DMS 273 (cell line): ENCODE results near the gene CBLN4.

Experiments
- DNase-seq: peaks from one replicate; lab custom pipeline; 2025; ENCODE audit not compliant: unreplicated experiment; lab: John Stamatoyannopoulos, UW

The CBLN4 gene

DNA sequence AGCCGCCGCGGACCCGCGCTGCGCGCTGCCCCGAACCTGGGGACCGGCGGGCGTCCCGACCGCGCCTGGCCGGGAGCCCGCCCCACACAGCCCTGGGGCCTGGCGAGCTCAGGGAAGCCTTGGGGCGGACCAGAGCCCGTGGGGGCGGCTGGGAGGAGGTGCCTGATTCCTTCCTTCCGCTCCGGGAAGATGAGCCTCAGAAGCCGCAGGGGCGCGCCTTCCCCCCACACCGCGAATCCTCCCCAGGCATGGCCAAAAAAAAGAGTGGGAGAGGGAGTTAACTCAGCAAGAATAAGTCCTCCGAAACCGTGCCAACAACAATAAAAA, at the start of gene CBLN4:
Gene CBLN4, minus strand, starts transcription at position 131 of the 327 bp plus-strand sequence. CDS start 1,348 bp downstream, outside the sequence.
- peak; percentile 11 for DNase-seq

DNA sequence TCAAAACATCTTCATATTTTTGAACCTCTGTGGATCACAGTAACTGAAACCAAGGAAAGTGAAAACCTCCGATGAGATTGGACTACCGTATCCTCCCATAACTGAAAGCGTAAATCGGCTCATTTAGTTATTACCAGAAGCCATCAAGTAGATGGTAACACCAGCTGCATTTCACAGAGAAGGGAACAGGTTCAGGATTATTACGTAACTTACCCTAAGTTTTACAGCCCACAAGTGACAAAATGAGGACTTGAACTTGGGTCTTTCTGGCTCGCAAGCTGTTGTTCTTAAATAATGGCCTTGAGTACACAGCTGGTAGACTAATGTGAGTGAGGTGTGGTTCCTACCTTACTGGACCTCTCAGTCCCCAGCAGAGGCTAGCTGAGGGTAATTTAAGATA, 37.9 kb upstream of the CBLN4 start:
- no peak for DNase-seq

DNA sequence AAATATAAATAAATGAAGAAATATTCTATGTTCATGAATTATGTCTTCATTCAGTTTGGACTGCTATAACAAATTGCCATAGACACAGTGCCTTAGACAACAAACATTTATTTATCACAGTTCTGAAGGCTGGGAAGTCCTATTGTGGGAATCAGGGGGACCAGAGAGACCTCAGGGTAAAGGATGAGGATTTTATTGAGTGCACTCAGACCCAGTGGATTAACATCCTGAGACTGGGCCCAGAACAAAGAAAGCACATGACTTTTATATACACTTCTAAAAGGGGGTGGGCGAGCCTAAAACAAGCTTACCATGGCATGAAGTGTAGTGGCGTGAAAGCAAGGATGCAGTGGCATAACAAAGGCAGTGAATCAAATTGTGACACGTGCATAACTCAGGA, 26.9 kb upstream of the CBLN4 start:
- DNase-seq: peak; percentile 9

DNA sequence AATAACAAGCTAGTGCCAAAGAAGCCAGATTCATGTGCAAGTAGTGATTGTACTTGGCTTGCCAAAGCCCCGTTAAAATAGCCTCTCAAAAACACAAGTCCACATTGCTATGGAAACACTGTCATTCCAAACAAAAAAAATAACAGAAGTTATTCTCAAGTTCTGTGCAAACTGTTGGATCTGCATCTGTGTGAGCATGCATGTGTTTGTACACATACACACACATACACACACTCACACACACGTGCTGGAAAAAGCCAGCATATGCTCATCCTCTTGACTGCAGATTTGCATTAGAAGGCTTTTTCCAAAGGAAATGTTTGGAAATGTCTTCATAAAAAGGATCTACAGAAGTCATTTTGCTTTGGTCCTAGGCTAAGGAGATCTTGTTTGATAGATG, 13.4 kb upstream of the CBLN4 start:
- no peak for DNase-seq

DNA sequence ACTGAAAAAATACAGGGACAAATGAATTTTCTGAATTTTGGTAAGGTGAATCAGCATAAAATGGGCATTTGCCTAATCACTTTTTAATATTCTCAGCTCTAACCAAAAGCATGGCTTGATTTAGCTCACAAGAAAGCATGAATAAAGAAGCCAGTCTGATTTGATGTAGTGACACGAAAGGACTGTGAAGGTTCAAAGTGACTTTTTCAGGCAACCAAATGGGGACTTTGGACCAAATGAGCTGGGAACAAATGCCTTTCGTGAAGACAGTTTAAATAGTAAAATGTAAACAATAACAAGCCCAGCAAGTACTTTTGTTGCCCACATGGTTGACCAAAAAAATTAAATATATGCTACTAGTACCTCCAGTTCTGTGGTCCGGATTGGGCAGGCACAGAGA, 12.9 kb upstream of the CBLN4 start:
- no peak for DNase-seq

DNA sequence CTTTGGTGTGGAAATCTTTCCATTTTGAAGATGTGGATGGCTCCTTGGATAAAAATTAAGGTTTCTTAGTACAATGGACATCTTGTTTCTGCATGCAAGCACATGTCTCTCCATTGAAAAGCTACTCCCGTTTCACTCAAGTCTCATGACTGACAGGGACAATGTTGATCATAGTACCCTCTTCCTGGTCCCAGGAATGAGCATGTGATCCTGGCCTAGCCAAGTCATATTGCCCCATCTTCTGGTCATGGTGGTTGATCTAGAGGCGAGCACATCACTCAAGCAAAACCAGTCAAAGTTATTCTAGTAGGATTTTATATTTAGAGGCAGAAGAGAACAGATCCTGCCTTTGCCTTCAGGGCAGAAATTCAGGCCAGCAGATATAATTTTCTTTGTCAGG, 12.2 kb upstream of the CBLN4 start:
- no peak for DNase-seq

DNA sequence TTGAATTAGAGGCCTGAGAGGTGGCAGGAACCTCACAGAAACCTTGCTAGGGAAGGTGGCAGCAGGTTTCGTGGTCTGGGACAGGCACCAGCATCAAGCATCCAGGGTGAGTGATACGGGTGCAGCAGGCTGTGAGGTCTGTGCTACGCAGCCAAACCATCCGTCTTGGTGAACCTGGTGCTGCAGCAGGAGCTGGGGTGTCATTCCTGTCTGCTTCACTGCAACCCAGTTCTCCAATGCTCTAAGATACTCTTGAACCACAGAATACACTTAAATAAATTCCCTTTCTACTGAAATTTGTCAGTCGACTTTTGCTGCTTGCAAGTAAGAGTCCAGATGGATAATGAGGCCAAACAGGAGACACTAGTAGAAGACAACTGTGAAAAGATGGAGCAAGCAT, 9.7 kb upstream of the CBLN4 start:
- no peak for DNase-seq

DNA sequence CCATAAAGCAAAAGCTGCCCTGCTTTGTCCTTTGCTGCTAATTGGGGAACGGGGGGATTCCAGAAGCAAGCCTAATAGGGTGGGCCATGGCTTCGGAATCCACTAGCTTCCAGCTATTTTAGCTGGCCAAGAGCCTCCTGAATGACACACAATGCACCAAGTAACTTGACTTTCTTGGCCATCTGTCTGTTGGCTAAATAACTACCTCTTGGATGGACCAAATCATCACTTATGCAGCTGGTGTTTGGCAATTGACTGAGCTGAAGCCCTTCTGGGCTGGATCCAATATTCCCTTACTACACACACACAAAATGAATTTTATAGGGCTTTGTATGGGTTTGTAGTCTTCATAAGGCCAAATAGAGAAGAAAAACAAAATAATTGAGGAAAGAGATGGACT, 8.8 kb upstream of the CBLN4 start:
- no peak for DNase-seq

DNA sequence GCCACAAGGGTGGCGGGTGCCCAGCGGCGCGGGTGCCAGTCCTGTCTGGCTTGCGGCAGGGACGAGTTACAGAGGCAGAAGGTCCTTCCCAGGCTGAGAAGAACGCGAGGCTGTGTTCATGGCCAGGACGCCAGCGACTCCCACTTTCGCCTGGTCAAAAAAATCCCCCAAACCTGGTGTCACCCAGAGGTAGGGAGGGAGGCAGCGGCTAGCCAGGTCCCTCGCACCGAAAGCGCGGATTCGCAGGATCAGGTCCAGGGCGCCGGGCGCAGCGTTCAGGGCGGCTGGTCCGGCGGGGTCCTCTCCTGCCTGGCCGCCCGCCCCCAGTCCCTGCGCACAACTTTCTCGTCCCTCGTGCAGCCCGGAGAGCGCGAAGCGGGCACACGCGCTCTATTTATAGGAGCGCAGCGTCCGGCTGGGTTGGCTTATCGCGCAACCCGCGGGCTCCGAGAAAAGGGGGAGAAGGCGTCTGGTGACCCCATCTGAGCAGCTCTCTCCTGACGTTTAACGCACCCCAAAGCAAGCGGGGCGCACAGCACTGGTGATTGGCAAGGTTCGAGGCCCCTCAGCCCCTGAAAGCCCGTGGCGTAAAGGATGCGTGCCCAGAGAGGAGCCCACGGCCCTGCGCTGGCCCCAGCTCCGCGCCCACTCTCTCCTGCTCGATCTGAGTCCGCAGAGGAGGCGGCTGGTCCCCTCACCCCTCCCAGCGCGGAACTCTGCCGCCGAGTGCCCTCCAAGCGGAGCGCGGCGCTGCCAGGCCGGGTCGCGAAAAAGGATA, 519 bp downstream of the CBLN4 start:
- DNase-seq: no peak

DNA sequence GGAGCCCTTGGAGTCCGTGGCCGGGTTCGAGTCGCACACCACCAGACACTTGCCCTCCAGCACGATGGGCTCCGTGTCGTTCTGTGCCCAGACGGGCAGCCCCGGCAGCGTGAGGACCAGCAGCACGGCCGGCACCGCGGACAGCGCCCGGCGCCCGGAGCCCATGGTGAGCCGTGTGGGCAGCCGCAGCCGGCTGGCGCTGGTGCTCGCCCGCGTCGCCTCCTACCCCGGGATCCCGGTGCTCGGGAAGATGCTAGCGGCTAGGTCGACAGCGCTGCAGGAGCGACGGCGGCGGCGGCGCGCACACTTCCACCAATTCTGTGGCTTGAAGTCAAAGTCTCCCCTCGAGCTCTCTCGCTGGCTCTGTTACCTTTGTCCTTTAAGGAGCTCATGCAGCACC, 1.3 kb downstream of the CBLN4 start:
- peak; percentile 7 for DNase-seq

DNA sequence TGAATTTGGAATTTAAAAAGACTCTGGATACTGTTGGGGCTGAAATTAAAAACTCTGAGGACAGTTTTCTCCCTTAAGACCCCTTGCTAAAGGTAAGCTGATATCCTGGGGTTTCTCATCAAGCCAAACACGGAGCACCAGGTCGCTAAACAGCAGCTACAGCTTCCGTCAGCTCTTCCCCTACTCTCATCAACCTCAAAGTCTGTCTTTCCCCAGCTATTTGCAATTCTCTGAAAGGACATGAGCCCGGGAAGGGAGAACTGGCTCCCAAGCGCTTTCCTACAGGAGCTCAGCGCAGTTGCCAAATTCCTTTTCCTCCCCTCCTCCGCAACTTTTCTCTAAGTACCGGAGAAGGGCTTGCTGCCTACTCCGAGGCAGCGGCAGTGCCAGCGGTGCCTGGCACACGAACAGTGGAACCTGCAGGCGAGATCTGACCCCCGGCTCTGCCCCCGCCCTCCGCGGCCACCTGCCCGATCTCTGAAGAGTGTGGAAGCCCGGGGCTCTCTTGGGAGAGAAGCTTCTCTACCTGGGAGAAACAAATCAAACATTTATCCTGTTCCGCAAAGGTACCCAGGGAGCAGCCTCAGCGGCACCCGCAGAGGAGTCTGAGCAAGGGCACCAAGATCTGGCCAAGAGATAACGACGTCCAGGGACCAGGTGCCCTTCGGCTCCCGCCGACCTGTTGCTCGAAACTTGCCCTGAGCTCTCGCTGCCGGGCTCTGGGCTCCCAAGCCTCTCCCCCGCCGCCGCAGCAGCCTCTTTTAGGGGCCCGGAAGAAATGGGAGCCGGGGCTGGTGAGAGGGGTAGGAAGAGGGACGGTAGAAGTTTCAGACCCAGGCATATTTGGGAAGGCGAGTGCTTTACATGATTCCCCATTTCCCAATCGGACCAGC, 2.2 kb downstream of the CBLN4 start:
- peak; percentile 11 for DNase-seq

DNA sequence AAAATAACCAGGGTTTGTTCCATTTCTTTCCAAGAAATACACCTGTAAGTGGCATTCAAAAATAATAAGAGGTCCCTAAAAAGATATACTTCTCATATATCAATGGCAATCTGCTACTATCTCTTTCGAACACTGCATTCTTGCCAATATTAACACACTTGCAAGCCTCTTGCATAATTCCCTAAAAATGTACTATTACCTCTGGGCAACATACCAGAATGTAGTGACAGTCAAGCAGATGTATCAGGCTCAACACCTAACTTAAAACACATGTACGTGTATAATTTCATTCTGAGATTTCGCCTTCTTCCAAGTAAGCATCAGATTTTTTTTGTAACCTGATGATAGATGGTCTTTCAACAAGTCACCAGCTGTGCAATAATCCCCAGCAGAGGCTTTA, 3.4 kb downstream of the CBLN4 start:
- no peak for DNase-seq

DNA sequence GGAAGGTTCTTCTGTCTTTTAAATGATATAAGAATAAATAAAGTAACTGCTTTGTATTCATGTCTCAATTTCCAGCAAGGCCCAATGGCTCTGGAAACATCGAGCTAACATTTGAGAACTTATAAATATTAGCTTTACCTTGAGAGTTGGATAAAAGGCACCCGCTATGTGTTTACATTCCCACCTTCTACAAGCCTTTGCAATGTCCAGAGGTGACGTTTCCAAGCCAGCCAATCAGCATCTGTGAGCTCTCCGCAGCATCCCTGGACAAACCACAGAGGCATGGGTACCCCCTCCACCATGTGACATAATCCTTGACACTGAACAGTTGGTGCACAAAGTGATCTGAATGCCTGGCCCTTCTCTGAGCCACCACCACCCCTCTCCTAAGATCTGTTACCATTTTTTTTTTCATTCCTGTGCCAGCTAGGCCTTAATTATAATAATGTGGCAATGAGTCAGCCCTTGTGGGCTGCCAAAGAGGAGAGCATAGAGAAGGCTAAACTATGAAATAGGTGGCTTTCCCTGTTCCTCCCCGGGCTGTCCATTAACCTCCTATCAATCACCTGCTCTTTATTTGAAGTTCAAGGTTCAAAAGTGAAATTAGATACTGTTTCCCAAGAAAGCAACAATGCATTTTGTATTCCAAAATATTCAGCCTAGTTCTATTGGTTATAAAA, 4.1 kb downstream of the CBLN4 start:
- no peak for DNase-seq

DNA sequence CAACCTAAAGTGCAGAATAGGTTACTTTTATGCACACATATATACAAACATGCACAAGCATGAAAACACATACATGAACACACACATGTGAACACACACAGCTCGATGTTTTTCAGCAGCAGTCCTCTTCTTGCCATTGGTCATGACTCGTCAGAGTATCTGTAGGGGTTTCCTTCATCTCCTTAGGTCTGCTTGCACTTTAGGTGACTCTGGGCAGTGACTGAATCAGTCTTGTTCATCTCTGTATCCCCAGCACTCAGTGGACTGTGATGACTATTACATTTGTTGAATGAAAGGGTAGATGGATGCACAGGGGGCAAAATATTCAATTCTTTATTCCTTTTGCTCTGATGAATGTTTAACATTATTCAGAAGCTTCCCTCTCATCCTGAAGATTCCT, 26.8 kb downstream of the CBLN4 start:
- no peak for DNase-seq

DNA sequence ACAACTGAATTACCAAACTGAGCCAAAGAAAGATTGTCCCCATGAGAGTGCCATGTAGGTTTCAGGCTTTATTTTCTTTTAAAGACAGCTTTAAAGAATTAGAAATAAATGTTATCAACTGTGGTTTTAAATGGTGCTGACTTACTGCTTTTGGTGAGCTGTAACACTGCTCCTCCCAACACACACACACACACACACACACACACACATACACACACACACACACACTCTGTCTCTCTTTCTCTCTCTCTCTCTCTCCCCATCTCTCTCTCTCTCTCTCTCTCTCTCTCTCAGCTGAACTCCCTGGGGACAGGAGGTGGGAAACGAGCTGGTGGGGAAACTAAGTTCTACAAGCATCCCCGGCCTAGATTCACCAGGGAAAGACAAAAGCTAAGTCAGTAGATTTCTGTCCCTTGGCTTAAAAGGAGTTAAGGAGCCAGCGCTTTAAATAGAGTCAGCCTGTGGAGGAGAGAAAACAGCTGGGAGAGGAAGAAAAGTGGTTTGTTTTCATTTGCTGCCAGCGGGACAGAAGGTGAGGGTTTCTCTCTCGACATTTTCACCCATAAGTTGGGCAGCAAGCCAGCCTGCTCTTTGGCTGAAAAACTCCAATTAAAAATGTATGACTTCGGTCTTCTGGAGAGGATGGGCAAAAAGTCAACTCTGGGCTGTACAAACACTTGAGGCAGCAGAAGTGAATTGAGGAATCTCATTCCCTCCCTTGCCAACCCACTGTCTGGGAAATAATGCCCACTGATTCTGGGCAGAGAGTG, 27.4 kb downstream of the CBLN4 start:
- DNase-seq: peak; percentile 72

DNA sequence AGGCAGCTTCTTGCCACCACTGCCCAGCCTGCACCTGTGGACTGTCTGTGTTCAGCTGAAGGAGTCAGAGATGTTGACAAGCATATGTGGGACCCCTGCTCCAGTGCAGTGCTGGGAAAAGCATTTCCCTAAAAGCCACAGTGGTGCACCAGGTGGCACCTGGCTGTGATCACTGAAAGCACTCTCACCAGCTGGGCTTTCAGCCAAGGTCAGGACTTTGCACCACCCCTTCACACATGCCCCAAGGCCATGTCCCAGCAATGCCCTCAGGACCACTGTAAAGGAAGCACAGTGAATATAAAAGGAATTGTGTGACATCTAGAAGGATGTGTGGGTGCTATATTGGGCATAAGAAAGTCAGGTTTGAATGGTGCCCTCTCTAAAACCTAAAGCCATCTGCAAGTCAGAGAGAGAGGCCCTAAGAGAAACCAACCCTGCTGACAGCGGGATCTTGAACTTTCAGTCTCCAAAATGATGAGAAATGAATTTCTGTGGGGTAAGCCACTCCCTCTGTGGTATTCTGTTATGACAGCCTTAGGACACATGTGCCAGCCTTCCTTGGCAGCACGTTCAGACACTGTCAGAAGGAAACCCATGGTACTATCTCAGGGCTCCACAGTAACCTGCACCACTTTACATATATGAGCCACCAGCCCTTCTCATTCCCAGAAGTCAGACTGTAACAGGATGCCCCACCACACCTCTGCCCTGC, 30.7 kb downstream of the CBLN4 start:
- DNase-seq: no peak

DNA sequence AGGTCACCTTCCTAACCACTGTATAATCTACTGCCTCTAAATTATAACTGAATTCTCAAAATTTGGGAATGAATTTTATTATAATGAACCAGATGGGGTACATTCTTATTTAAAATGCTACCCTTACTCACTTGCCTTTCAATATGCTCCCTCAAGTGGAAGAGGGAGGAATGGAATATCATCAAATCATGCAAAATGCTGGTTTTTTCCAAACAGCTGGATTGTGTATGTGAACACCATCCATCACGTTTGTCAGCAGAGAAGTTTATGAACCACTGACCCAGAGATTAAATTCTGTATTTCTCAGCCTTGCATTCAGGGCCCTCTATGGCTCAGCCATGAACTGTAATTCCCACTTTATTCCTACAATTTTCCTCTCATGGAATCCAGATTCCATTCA, 40.5 kb downstream of the CBLN4 start:
- DNase-seq: no peak

DNA sequence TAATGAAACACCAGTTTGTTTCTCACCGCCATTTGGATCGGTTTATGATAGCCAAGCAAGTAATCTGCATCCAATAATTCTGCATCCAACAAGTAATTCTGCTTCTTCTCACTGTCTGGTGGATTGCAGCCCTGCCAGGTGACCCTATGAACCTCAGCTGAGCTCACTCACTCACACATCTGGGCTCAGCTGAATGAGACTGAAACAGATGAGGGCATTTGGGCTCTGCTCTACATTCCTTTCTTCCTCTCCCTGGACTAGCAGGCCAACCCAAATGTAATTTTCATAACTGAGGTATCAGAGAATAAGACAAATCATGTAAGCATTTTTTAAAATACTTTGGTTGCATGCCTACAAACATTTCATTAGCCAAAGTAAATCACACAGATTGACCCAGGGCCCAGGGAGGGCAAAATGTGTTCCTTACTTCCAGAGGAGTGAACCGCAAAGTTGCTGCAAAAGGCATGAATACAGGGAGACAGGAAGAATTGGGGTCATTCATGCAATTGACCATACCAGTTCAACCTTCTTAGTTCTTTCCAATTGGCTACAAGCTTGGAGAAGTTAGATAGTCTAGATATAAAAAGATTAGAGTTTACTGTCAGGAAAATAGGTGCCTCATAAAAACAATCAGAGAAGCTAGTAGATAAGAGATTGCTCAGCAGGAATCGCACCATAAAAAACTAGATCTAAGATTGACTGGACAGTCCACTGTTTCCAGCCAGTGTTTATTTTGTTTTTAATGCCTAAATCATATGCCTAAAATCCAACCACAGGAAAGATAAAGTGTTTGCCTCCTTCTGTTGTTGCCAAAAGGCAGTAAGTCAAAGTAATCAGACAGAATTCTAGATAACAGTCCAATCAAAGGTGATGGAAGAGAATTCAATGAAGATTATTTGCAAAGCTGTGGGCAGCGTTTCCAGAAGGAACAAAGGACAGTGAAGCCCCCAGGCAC, 43.7 kb downstream of the CBLN4 start:
- no peak for DNase-seq

DNA sequence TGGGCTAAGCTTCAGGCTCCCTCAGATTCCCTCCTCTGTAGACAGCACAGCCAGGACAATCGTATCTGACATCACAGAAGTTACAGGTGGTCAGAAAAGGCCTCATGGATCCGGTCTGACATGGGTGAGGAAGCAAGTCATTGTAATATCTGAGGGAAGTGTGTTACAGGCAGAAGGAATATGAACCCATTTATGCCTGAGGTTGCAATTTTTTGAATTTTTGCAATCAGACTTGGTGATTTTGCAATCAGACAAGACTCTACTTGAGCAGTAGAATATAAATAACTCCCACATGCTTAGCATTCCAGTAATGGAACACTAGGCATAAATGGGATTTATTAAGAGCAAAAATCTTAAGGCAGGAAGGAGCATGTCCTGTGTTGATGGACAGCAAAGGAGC, 52.1 kb downstream of the CBLN4 start:
- no peak for DNase-seq
